HUDEP-2 (cell line): ENCODE results near the gene KIF1A.

Source experiments
- DNase-seq, 76 experiments: peaks; one replicate each; lab custom pipeline; 2025; ENCODE audit not compliant: unreplicated experiment in 76 of 76; lab: John Stamatoyannopoulos, UW

Gene KIF1A

GRCh38 chr2:240821429-240821778 is 1.4 kb upstream of the KIF1A start:
- DNase-seq: no peak

GRCh38 chr2:240820607-240821428 is 799 bp upstream of the KIF1A start:
- no peak for DNase-seq

GRCh38 chr2:240819126-240819857 is 727 bp downstream of the KIF1A start:
- no peak for DNase-seq

GRCh38 chr2:240818293-240819125 is 1.5 kb downstream of the KIF1A start:
- DNase-seq: no peak

GRCh38 chr2:240817496-240818292 is 2.3 kb downstream of the KIF1A start:
- DNase-seq: no peak

- no peak for DNase-seq
Observed at GRCh38 chr2:240816584-240817495, 3.2 kb downstream of the KIF1A start.

- DNase-seq: no peak
Observed at GRCh38 chr2:240815761-240816583, 4.0 kb downstream of the KIF1A start.

GRCh38 chr2:240814946-240815760 is 4.9 kb downstream of the KIF1A start:
- no peak for DNase-seq

GRCh38 chr2:240814280-240814679 is 5.7 kb downstream of the KIF1A start:
- DNase-seq: no peak

GRCh38 chr2:240813231-240813921 is 6.6 kb downstream of the KIF1A start:
- no peak for DNase-seq

- DNase-seq: no peak
Observed at GRCh38 chr2:240812721-240813120, 7.3 kb downstream of the KIF1A start.

GRCh38 chr2:240812301-240812680 is 7.7 kb downstream of the KIF1A start:
- DNase-seq: no peak

GRCh38 chr2:240811346-240812300 is 8.4 kb downstream of the KIF1A start:
- no peak for DNase-seq

GRCh38 chr2:240810621-240811020 is 9.4 kb downstream of the KIF1A start:
- DNase-seq: no peak

GRCh38 chr2:240810199-240810598 is 9.8 kb downstream of the KIF1A start:
- DNase-seq: no peak

GRCh38 chr2:240809276-240809675 is 10.7 kb downstream of the KIF1A start:
- no peak for DNase-seq
